ENCODE data around the gene KRTDAP.
A peak's percentile ranks its signal among the peaks of the same experiment; 100 is the strongest.

KRTDAP gene

DNA sequence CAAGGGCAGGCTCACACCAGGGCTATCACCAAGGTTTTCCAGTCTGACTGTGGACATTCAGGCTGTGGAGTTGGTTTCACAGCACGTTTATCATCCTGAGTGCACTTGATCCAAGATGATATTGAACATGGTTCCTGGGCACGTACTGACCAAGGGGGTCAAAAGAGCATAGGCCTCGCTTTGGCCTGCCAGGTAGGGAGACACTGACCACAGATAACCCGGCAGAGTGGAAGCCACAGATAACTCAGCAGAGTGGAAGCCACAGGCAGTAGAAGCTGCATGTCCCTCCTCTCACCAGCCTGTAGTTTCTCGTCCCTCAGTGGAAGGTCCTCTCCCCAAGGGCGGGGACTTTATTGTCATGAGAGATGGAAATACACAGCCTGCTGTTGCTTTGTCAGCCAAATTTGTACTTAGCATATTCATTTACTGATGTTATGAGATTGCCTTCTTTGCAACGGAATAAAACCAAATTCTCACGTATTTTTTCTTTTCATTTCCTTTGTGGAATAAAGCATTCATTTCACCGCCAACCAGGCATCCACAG lies 8.8 kb upstream of the KRTDAP start:
- no peaks in the 10 kb centered on the region for H3K9me3 ChIP-seq
- TF ChIP-seq, protein P1, sequence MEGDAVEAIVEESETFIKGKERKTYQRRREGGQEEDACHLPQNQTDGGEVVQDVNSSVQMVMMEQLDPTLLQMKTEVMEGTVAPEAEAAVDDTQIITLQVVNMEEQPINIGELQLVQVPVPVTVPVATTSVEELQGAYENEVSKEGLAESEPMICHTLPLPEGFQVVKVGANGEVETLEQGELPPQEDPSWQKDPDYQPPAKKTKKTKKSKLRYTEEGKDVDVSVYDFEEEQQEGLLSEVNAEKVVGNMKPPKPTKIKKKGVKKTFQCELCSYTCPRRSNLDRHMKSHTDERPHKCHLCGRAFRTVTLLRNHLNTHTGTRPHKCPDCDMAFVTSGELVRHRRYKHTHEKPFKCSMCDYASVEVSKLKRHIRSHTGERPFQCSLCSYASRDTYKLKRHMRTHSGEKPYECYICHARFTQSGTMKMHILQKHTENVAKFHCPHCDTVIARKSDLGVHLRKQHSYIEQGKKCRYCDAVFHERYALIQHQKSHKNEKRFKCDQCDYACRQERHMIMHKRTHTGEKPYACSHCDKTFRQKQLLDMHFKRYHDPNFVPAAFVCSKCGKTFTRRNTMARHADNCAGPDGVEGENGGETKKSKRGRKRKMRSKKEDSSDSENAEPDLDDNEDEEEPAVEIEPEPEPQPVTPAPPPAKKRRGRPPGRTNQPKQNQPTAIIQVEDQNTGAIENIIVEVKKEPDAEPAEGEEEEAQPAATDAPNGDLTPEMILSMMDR (IDR thresholded peaks at IDR 0.05), result no peak
- H3K27me3 ChIP-seq, result peaks cover 4% of the 10 kb centered on the region
- H3K27ac ChIP-seq, result no peak overlapping the region
- H3K36me3 ChIP-seq, result no peaks in the 10 kb centered on the region
- H3K4me1 ChIP-seq (ENCODE audit: control insufficient read depth in 1 of 2, insufficient read depth in 1 of 2, low read depth in 1 of 2, low read length in 1 of 2), result peaks cover 0 to 5% of the 10 kb centered on the region in 2 experiments
- H3K4me3 ChIP-seq (ENCODE audit: low read depth in 1 of 2, low read length in 1 of 2), result no peak overlapping the region

DNA sequence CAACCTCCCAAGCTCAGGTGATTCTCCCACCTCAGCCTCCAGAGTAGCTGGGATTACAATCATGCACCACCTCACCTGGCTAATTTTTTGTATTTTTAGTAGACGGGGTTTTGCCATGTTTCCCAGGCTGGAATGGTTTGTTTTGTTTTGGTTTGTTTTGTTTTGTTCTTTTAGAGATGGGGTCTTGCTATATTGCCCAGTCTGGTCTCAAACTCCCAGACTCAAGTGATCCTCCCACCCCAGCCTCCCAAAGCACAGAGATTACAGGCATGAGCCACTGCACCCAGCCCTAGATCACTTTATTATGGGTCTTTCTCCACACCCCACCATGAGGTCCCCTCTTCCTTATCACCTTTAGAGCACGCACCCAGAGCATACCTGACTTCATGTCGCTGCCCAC lies 8.0 kb upstream of the KRTDAP start:
- no peaks in the 10 kb centered on the region for H3K9me3 ChIP-seq
- no peak overlapping the region for H3K4me3 ChIP-seq (ENCODE audit: low read depth in 1 of 2, low read length in 1 of 2)
- no peaks in the 10 kb centered on the region for H3K27me3 ChIP-seq
- H3K27ac ChIP-seq, result no peak overlapping the region
- no peaks in the 10 kb centered on the region for H3K36me3 ChIP-seq
- H3K4me1 ChIP-seq (ENCODE audit: control insufficient read depth in 1 of 2, insufficient read depth in 1 of 2, low read depth in 1 of 2, low read length in 1 of 2), result peaks cover 0 to 5% of the 10 kb centered on the region in 2 experiments
- TF ChIP-seq, protein P1 (IDR thresholded peaks at IDR 0.05), result no peak

DNA sequence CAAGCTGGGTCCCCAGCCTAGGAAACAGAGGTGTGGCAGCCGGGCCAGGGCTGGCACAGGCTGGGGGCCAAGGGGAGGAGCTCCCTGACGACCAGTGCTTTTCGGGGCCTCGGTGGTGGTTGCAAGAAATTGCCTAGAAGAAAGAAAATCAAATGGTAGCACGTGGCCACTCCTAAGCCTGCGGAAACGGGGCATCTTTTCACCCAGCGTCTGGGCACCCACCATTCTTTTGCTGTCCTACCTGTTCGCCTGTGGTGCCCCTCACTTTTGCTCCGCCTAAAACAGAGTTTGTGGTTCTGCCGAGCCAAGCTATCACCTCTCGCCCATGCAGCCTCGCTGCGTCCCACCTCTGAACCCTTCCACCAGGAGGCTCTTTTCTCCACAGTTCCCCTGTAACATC lies 7.1 kb upstream of the KRTDAP start:
- Histone ChIP-seq H3K27me3 (peaks cover 5% of the 10 kb centered on the region), H3K4me3 (ENCODE audit: low read depth in 1 of 2, low read length in 1 of 2) (no peak overlapping the region), H3K4me1 (ENCODE audit: control insufficient read depth in 1 of 2, insufficient read depth in 1 of 2, low read depth in 1 of 2, low read length in 1 of 2) (peaks cover 0 to 5% of the 10 kb centered on the region in 2 experiments), H3K27ac (no peak overlapping the region), H3K36me3 (no peaks in the 10 kb centered on the region), H3K9me3 (no peaks in the 10 kb centered on the region)
- TF ChIP-seq, protein P1 (IDR thresholded peaks at IDR 0.05), result no peak

DNA sequence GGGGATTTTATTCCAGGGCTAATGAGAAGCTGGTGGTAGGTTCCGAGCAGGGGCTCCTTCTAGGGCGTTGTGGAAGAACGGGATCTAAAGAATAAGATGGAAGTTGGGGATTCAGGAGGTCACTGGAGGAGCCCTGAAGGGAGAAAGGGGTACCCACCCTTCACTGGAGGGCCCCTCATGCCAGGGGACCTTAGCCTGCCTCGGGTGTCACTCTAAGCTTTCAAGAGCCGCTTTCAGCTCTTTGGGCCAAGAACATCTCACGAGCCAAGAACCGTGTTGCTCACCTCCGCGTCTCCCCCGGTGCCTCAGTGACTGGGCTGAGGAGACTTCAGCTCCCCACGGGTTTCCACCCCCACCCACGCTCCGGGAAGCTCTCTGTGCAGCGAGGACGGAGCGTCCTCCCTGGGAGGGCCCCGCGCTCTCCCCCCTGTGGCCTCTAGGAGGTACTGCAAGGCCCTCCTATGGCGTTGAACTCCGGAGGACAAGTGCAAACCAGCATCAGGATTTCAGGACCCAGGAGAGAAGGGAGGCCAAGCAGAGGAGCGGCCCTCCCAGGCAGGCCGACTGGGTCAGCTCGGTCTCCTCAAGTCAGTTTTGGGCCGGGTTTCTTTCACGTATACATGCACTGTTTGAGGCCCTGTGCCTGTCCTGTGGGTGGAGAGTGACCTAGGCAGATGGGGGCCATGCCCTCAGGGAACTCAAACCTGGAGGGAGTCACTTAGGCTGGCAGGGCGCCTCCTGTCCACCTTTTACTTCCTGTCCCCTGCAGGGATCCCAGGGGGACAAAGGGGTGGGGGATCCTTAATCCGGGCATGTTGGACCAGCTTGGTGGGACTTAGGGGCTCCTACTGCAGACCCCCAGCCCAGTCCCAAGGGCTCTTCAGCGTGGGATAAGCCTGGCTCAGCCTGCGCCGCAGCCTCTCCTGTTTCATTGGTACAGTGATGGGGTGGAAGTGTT lies 5.1 kb upstream of the KRTDAP start:
- no peaks in the 10 kb centered on the region for H3K9me3 ChIP-seq
- H3K27ac ChIP-seq, result no peak overlapping the region
- TF ChIP-seq, protein P1 (IDR thresholded peaks at IDR 0.05), result peak; percentile 97
- peaks cover 5% of the 10 kb centered on the region for H3K27me3 ChIP-seq
- H3K4me1 ChIP-seq (ENCODE audit: control insufficient read depth in 1 of 2, insufficient read depth in 1 of 2, low read depth in 1 of 2, low read length in 1 of 2), result peaks cover 0 to 5% of the 10 kb centered on the region in 2 experiments
- H3K4me3 ChIP-seq (ENCODE audit: low read depth in 1 of 2, low read length in 1 of 2), result no peak overlapping the region
- H3K36me3 ChIP-seq, result no peaks in the 10 kb centered on the region

DNA sequence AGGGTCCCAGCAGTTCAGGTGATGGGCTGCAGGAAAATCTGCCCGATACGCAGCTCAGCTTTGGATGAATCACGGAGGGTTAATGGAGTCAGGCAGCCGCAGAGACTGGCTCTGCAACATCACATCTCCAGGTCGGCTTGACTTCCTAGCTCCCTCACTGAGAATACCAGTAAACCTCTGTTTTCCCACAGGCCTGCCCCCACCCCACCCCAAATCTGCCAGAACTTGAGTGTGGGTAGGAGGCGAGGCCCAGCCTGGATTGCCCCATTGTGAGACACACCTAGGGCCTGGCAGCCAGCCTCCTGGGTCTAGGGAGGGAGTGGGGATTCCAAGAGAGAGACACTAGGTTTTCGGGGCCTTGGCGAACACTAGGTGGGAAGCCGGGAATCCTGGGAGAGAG lies 3.7 kb upstream of the KRTDAP start:
- no peak overlapping the region for H3K4me3 ChIP-seq (ENCODE audit: low read depth in 1 of 2, low read length in 1 of 2)

More for the DNA sequence above, 3.7 kb upstream of the KRTDAP start:
- Histone ChIP-seq H3K36me3 (no peaks in the 10 kb centered on the region), H3K27ac (no peak overlapping the region), H3K9me3 (no peaks in the 10 kb centered on the region), H3K27me3 (peaks cover 5% of the 10 kb centered on the region), H3K4me1 (ENCODE audit: control insufficient read depth in 1 of 2, insufficient read depth in 1 of 2, low read depth in 1 of 2, low read length in 1 of 2) (peaks cover 0 to 5% of the 10 kb centered on the region in 2 experiments)
- TF ChIP-seq, protein P1 (IDR thresholded peaks at IDR 0.05), result no peak

Data from neutrophil (primary cell).